IMR-90 (cell line): ENCODE measurements around the gene CCP110. TPM values are rescaled to one million over a fixed set of nuclear protein-coding genes. Genes with fewer than 3 reads are reported as not detected.

Source experiments
- ATAC-seq: fragments of 200-7000 bp; cut with Tn5 transposase; 2 replicates; pipeline ENCODE4 v1.9.1; 2020; ENCODE audit warnings: low read depth, mild to moderate bottlenecking, moderate library complexity
- BruUV-seq: library from RNA; stranded (reverse); fragments of 400-500 nt; replicated peaks from 2 replicates; lab custom pipeline; 2021; lab: Mats Ljungman, UMichigan
- CTCF ChIA-PET: fragments of 300-600 bp; formaldehyde crosslinking; extraction: SDS; loops from one replicate; lab custom pipeline; 2021; ENCODE audit warnings: antibody characterized with exemption; lab: Yijun Ruan, JAX
- POLR2A ChIA-PET: fragments of 300-600 bp; sonication (Branson Sonifier 250); formaldehyde crosslinking; loops from one replicate; lab custom pipeline; 2022; ENCODE audit warnings: antibody characterized with exemption; ENCODE audit not compliant: unreplicated experiment; lab: Charles Lee
- DNase-seq: peaks from one replicate; pipeline ENCODE4 v3.0.0; 2013
- H2AFZ ChIP-seq: replicated peaks from 2 replicates; pipeline ENCODE3; 2013; ENCODE audit warnings: low read length, mild to moderate bottlenecking; ENCODE audit not compliant: poor library complexity
- H2AK5ac ChIP-seq: 2 replicates; pipeline ENCODE4 v1.6.1; 2013; ENCODE audit warnings: low read depth, low read length, inconsistent platforms
- H2AK9ac ChIP-seq: replicated peaks from 2 replicates; pipeline ENCODE3; 2013; ENCODE audit warnings: mild to moderate bottlenecking, low read depth, low read length, moderate library complexity; ENCODE audit not compliant: poor library complexity
- H2BK120ac ChIP-seq: 2 replicates; pipeline ENCODE4 v1.6.1; 2013; ENCODE audit warnings: low read depth, low read length, inconsistent platforms
- H2BK15ac ChIP-seq: 3 replicates; pipeline ENCODE4 v1.6.1; 2013; ENCODE audit warnings: low read depth, low read length, inconsistent platforms
- H2BK20ac ChIP-seq: 2 replicates; pipeline ENCODE4 v1.6.1; 2013; ENCODE audit warnings: low read depth, mild to moderate bottlenecking, inconsistent platforms, low read length, moderate library complexity
- H2BK5ac ChIP-seq: 2 replicates; pipeline ENCODE4 v1.6.1; 2013; ENCODE audit warnings: mild to moderate bottlenecking, low read depth, low read length, inconsistent platforms; ENCODE audit not compliant: poor library complexity, severe bottlenecking
- H3K14ac ChIP-seq: replicated peaks from 2 replicates; pipeline ENCODE4 v1.6.1; 2013; ENCODE audit warnings: low read depth, low read length, inconsistent platforms
- H3K18ac ChIP-seq: 2 replicates; pipeline ENCODE4 v1.6.1; 2013; ENCODE audit warnings: low read depth, low read length, control low read depth
- H3K23ac ChIP-seq: 2 replicates; pipeline ENCODE4 v1.6.1; 2013; ENCODE audit warnings: low read depth, low read length, inconsistent platforms
- H3K27ac ChIP-seq: 2 replicates; pipeline ENCODE4 v1.5.1; 2013; ENCODE audit warnings: mild to moderate bottlenecking, control low read depth, low read length; ENCODE audit not compliant: insufficient read depth
- H3K27me3 ChIP-seq: 2 replicates; pipeline ENCODE4 v1.6.1; 2013; ENCODE audit warnings: low read length; ENCODE audit not compliant: control insufficient read depth, insufficient read depth
- H3K36me3 ChIP-seq: 2 replicates; pipeline ENCODE4 v1.6.1; 2013; ENCODE audit warnings: low read length, mixed read lengths; ENCODE audit not compliant: control insufficient read depth, insufficient read depth
- H3K4ac ChIP-seq: 2 replicates; pipeline ENCODE4 v1.6.1; 2013; ENCODE audit warnings: low read depth, low read length, inconsistent platforms
- H3K4me1 ChIP-seq: 2 replicates; pipeline ENCODE4 v1.6.1; 2013; ENCODE audit warnings: low read length, mixed read lengths; ENCODE audit not compliant: control insufficient read depth, insufficient read depth
- H3K4me2 ChIP-seq: 2 replicates; pipeline ENCODE4 v1.6.1; 2013; ENCODE audit warnings: low read depth, mild to moderate bottlenecking, control low read depth, low read length, moderate library complexity
- H3K4me3 ChIP-seq: 2 replicates; pipeline ENCODE4 v1.5.1; 2013; ENCODE audit warnings: low read depth, mild to moderate bottlenecking, control low read depth, low read length, moderate library complexity; ENCODE audit not compliant: insufficient read depth
- H3K56ac ChIP-seq: 2 replicates; pipeline ENCODE4 v1.6.1; 2013; ENCODE audit warnings: low read length, inconsistent platforms; ENCODE audit not compliant: insufficient read depth; ENCODE audit errors: extremely low read depth
- H3K79me1 ChIP-seq, 2 experiments: 2 replicates each; pipeline ENCODE4 v1.6.1; 2013; ENCODE audit warnings: low read length in 2 of 2, inconsistent platforms in 1 of 2, low read depth in 1 of 2
- H3K9ac ChIP-seq: 2 replicates; pipeline ENCODE4 v1.6.1; 2013; ENCODE audit warnings: low read depth, low read length, control low read depth
- H3K9me1 ChIP-seq: 2 replicates; pipeline ENCODE4 v1.6.1; 2013; ENCODE audit warnings: low read length, inconsistent platforms; ENCODE audit not compliant: insufficient read depth
- H3K9me3 ChIP-seq: 2 replicates; pipeline ENCODE4 v1.6.1; 2013; ENCODE audit warnings: low read length; ENCODE audit not compliant: control insufficient read depth, insufficient read depth
- H4K20me1 ChIP-seq: 2 replicates; pipeline ENCODE4 v1.6.1; 2013; ENCODE audit warnings: low read length, inconsistent platforms; ENCODE audit not compliant: insufficient read depth
- H4K5ac ChIP-seq: 2 replicates; pipeline ENCODE4 v1.6.1; 2013; ENCODE audit warnings: mild to moderate bottlenecking, low read depth, low read length, control low read depth
- H4K8ac ChIP-seq, 2 experiments: 2 replicates each; pipeline ENCODE4 v1.6.1; 2013; ENCODE audit warnings: low read depth in 2 of 2, low read length in 2 of 2, control low read depth in 1 of 2, inconsistent platforms in 1 of 2
- H4K91ac ChIP-seq: 2 replicates; pipeline ENCODE4 v1.6.1; 2013; ENCODE audit warnings: low read depth, low read length, inconsistent platforms; ENCODE audit not compliant: insufficient read depth
- CEBPB ChIP-seq: IDR thresholded peaks from 2 replicates; pipeline ENCODE4 v1.6.1; 2012; ENCODE audit warnings: low read depth, low read length, improper control_type of control experiment
- WGBS, 2 experiments: methylation state at CpG; one replicate each; pipeline versions ENCODE4 v1.1.5 to v1.1.7; 2013; ENCODE audit warnings: missing lambda C conversion rate in 2 of 2; ENCODE audit not compliant: insufficient read length in 1 of 2; ENCODE audit errors: extremely low coverage in 2 of 2; 5-methylcytosine and 5-hydroxymethylcytosine counted together
- dilution Hi-C: fragments of 300-500 bp; cut with HindIII; formaldehyde crosslinking; loops from one replicate; pipeline ENCODE4 v1.14.3; 2018; ENCODE audit warnings: low sequenced_read_pairs; ENCODE audit not compliant: unreplicated experiment
- in situ Hi-C: fragments of 300-500 bp; cut with MboI; formaldehyde crosslinking; loops from 3 replicates; pipeline ENCODE4 v1.14.3; 2019; ENCODE audit warnings: low sequenced_read_pairs, inconsistent platforms, mixed read lengths
- intact Hi-C: fragments of 100-400 bp; cut with micrococcal nuclease; formaldehyde crosslinking; loops from 2 replicates; pipeline ENCODE4 v1.10.0; 2022
- polyA plus RNA-seq, 3 experiments: library from polyadenylated mRNA; depleted of rRNA; stranded (reverse); fragments of >200 nt; gene quantifications; 2 replicates each; pipeline ENCODE4 v1.2.3, GENCODE V29; 2012; ENCODE audit warnings: low replicate concordance in 1 of 3
- total RNA-seq: library from RNA; depleted of rRNA; stranded (reverse); fragments of >200 nt; gene quantifications from 2 replicates; pipeline ENCODE4 v1.2.3, GENCODE V29; 2012
- TF ChIP-seq, protein P1 (sequence below): fragments of 150-350 bp; IDR thresholded peaks from 2 replicates; pipeline ENCODE4 v1.6.1; 2017; ENCODE audit warnings: mild to moderate bottlenecking, antibody characterized with exemption, low read length, low read depth

CCP110 gene
- total and polyA plus RNA-seq, 2 of the 4 experiments (the other 2 are of a cell fraction): 4.7 to 7.7 TPM

DNA sequence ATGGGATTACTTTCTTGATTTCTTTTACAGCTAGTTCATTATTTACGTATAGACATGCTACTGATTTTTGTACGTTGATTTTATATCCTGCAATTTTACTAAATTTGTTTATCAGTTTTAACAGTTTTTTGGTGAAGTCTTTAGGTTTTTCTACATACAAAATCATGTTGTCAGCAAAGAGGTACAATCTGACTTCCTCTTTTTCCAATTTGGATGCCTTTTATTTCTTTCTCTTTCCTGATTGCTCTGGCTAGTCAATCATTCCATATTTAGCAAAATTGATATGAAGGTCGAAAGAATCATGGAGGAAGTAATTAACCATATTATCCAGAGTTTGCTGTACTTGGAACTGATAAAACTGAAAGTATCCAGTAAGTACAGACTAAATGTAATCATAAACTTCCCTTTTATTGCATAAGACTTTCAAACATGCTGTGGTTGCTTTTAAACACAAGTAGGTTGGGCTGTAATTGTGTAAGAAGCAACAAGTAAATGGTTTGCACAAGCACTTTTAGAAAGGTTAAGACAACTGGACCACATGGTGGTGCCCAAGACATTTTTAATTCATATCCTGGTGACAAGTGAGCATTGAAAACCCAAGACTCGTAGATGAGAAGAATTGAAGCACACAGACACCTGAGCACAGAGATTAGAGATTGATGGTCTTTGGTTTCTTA, 10.2 kb upstream of the CCP110 start:
- H2AFZ ChIP-seq: no peak overlapping the region
- H3K4me3 ChIP-seq: no peak overlapping the region
- peak overlapping the region; percentile 15 for H2BK5ac ChIP-seq
- H3K27me3 ChIP-seq: no peaks in the 10 kb centered on the region
- no peaks in the 10 kb centered on the region for H3K9me3 ChIP-seq
- ChIA-PET CTCF (interaction anchor here (2.1 kb wide), 1 partner anchor 11 kb away, joined by 8 read pairs; no protein-coding TSS in a partner anchor), POLR2A (no interaction called here)
- 0 out of 2 replicates have a peak, but pooled peaks cover 3% of the 10 kb centered on the region for H3K4me1 ChIP-seq
- H3K27ac ChIP-seq: no peak overlapping the region
- no peak overlapping the region for H3K4ac ChIP-seq
- intact Hi-C loops (no loop called here), dilution Hi-C loops (no loop called here), in situ Hi-C loops (no loop called here)
- no peak overlapping the region for H3K14ac ChIP-seq
- no peaks in the 10 kb centered on the region for H4K20me1 ChIP-seq
- peaks cover 6% of the 10 kb centered on the region; the same call in 1 of the 2 replicates for H3K36me3 ChIP-seq
- TF ChIP-seq, protein P1, sequence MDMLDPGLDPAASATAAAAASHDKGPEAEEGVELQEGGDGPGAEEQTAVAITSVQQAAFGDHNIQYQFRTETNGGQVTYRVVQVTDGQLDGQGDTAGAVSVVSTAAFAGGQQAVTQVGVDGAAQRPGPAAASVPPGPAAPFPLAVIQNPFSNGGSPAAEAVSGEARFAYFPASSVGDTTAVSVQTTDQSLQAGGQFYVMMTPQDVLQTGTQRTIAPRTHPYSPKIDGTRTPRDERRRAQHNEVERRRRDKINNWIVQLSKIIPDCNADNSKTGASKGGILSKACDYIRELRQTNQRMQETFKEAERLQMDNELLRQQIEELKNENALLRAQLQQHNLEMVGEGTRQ: no peak
- TF ChIP-seq CEBPB: peak; percentile 55
- DNase-seq (peak; percentile 29), ATAC-seq (peak; percentile 58)
- H3K18ac ChIP-seq: no peak overlapping the region
- no peak overlapping the region for H2AK5ac ChIP-seq
- H3K4me2 ChIP-seq: peak overlapping the region; percentile 88
- H4K5ac ChIP-seq: no peak overlapping the region
- peaks cover 12 to 17% of the 10 kb centered on the region in 2 experiments; a peak in 3 of 4 replicates for H3K79me1 ChIP-seq
- H2BK120ac ChIP-seq: no peak overlapping the region
- WGBS, 2 experiments: 100% methylated on average over 1 of the region's 4 CpGs; no CpG with 5 or more reads in 1 of the 2 experiments
- H2BK20ac ChIP-seq: no peak overlapping the region
- no peak overlapping the region for H4K8ac ChIP-seq
- H3K23ac ChIP-seq: no peak overlapping the region
- H4K91ac ChIP-seq: no peak overlapping the region
- no peak overlapping the region for H3K56ac ChIP-seq
- no peaks in the 10 kb centered on the region for H3K9me1 ChIP-seq
- no peak overlapping the region for H2BK15ac ChIP-seq
- BruUV-seq: no TSS peak
- no peak overlapping the region for H3K9ac ChIP-seq
- H2AK9ac ChIP-seq: no peak overlapping the region
